ENCODE results near the gene GRAMD1B. TPM values are rescaled to one million over a fixed set of nuclear protein-coding genes. Genes with fewer than 3 reads are reported as not detected.

GRAMD1B gene
- total RNA-seq, 1 experiment from 2014 or later, result 12.7 TPM

DNA sequence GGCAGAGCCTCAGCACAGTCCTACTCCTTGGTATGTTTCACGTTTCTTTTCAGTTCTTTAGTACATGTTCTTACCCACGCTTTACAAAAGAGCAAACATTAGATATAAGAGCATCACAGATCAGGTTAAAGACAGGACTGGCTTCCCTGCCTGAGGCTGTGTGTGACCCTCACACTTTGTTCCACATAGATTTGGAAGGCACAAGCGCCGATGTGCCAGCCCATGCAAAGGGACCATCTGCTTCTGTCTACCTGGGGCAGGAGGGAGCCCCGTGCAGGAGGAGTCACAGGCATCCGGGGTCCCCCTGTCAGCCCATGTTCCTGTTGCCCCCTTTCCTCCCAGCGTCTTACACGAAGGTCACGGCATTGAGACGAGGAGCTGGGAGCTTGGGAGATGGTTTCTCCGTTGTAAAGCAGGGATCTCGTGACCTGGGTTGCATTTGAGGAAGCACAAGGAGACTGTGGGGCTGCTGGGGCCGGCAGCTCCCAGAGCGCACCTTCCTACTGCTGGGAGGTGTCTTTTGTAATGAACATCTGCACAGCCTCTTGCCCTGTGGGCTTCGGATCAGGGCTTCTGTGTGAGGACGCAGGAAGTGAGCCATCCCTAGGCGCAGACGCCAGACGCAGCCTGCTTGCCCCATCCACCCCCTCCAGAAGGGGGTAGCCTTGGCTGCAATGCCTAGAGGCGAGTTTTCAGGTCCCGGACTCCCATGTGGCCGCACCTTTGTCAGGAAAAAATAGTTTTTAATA lies 151.8 kb downstream of the GRAMD1B start:
- DNase-seq (ENCODE audit: low read depth, low spot score), result no peak
- no TSS peak for BruUV-seq (replicated peaks)
- H3K9ac ChIP-seq (ENCODE audit: low read length), result no peak overlapping the region
- CTCF ChIA-PET, result interaction anchor here (0.8 to 2.4 kb wide), 8 partner anchors 24 to 320 kb away, joined by 3 to 33 read pairs (median 4); no protein-coding TSS in a partner anchor
- no peaks in the 10 kb centered on the region for H3K9me2 ChIP-seq (ENCODE audit: insufficient read depth)
- TF ChIP-seq POLR2AphosphoS5 (IDR thresholded peaks at IDR 0.05; ENCODE audit: low read depth, low read length) (no peak), FOSL1 (IDR thresholded peaks at IDR 0.05; ENCODE audit: low read depth) (no peak), CBX3 (IDR thresholded peaks at IDR 0.05; ENCODE audit: low read depth) (no peak), JUND (IDR thresholded peaks at IDR 0.05) (no peak), EZH2 (IDR thresholded peaks at IDR 0.05) (no peak), TCF7L2 (IDR thresholded peaks at IDR 0.05; ENCODE audit: borderline replicate concordance, extremely low read depth, insufficient read depth, insufficient read length) (no peak), SIN3A (IDR thresholded peaks at IDR 0.05; ENCODE audit: low read depth) (no peak), ZFX (IDR thresholded peaks at IDR 0.05) (no peak), ZNF274 (IDR thresholded peaks at IDR 0.05; ENCODE audit: low read depth, low read length) (no peak), CEBPB (IDR thresholded peaks at IDR 0.05; ENCODE audit: low read depth) (no peak)
- TF ChIP-seq, protein P1, sequence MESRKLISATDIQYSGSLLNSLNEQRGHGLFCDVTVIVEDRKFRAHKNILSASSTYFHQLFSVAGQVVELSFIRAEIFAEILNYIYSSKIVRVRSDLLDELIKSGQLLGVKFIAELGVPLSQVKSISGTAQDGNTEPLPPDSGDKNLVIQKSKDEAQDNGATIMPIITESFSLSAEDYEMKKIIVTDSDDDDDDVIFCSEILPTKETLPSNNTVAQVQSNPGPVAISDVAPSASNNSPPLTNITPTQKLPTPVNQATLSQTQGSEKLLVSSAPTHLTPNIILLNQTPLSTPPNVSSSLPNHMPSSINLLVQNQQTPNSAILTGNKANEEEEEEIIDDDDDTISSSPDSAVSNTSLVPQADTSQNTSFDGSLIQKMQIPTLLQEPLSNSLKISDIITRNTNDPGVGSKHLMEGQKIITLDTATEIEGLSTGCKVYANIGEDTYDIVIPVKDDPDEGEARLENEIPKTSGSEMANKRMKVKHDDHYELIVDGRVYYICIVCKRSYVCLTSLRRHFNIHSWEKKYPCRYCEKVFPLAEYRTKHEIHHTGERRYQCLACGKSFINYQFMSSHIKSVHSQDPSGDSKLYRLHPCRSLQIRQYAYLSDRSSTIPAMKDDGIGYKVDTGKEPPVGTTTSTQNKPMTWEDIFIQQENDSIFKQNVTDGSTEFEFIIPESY (IDR thresholded peaks at IDR 0.05; ENCODE audit: extremely low read depth, insufficient replicate concordance, low read length), result no peak
- TF ChIP-seq, protein P2, sequence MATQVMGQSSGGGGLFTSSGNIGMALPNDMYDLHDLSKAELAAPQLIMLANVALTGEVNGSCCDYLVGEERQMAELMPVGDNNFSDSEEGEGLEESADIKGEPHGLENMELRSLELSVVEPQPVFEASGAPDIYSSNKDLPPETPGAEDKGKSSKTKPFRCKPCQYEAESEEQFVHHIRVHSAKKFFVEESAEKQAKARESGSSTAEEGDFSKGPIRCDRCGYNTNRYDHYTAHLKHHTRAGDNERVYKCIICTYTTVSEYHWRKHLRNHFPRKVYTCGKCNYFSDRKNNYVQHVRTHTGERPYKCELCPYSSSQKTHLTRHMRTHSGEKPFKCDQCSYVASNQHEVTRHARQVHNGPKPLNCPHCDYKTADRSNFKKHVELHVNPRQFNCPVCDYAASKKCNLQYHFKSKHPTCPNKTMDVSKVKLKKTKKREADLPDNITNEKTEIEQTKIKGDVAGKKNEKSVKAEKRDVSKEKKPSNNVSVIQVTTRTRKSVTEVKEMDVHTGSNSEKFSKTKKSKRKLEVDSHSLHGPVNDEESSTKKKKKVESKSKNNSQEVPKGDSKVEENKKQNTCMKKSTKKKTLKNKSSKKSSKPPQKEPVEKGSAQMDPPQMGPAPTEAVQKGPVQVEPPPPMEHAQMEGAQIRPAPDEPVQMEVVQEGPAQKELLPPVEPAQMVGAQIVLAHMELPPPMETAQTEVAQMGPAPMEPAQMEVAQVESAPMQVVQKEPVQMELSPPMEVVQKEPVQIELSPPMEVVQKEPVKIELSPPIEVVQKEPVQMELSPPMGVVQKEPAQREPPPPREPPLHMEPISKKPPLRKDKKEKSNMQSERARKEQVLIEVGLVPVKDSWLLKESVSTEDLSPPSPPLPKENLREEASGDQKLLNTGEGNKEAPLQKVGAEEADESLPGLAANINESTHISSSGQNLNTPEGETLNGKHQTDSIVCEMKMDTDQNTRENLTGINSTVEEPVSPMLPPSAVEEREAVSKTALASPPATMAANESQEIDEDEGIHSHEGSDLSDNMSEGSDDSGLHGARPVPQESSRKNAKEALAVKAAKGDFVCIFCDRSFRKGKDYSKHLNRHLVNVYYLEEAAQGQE (IDR thresholded peaks at IDR 0.05; ENCODE audit: low read depth), result no peak
- TF ChIP-seq, protein P3, sequence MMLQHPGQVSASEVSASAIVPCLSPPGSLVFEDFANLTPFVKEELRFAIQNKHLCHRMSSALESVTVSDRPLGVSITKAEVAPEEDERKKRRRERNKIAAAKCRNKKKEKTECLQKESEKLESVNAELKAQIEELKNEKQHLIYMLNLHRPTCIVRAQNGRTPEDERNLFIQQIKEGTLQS (IDR thresholded peaks at IDR 0.05), result no peak
- TF ChIP-seq, protein P4, sequence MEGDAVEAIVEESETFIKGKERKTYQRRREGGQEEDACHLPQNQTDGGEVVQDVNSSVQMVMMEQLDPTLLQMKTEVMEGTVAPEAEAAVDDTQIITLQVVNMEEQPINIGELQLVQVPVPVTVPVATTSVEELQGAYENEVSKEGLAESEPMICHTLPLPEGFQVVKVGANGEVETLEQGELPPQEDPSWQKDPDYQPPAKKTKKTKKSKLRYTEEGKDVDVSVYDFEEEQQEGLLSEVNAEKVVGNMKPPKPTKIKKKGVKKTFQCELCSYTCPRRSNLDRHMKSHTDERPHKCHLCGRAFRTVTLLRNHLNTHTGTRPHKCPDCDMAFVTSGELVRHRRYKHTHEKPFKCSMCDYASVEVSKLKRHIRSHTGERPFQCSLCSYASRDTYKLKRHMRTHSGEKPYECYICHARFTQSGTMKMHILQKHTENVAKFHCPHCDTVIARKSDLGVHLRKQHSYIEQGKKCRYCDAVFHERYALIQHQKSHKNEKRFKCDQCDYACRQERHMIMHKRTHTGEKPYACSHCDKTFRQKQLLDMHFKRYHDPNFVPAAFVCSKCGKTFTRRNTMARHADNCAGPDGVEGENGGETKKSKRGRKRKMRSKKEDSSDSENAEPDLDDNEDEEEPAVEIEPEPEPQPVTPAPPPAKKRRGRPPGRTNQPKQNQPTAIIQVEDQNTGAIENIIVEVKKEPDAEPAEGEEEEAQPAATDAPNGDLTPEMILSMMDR (IDR thresholded peaks at IDR 0.05 in 2 of 3, conservative IDR thresholded peaks at IDR 0.05 in 1 of 3; ENCODE audit: borderline replicate concordance in 1 of 3, insufficient read depth in 1 of 3, low read depth in 2 of 3, low read length in 2 of 3), result no peak
- TF ChIP-seq, protein P5, sequence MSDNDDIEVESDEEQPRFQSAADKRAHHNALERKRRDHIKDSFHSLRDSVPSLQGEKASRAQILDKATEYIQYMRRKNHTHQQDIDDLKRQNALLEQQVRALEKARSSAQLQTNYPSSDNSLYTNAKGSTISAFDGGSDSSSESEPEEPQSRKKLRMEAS (IDR thresholded peaks at IDR 0.05), result no peak
- no peaks in the 10 kb centered on the region for H3K79me2 ChIP-seq (ENCODE audit: insufficient read depth, low read length)
- no peaks in the 10 kb centered on the region for H3K36me3 ChIP-seq (ENCODE audit: control insufficient read depth in 1 of 2, insufficient read depth in 2 of 2, low read length in 2 of 2)
- H2AFZ ChIP-seq (ENCODE audit: low read depth, low read length, poor library complexity, severe bottlenecking), result no peak overlapping the region
- H3K9me3 ChIP-seq (ENCODE audit: control insufficient read depth in 1 of 2, insufficient read depth in 1 of 2, low read depth in 1 of 2, low read length in 2 of 2), result no peaks in the 10 kb centered on the region
- H3K4me1 ChIP-seq (ENCODE audit: control insufficient read depth in 1 of 2, insufficient read depth in 2 of 2, low read length in 2 of 2), result peaks cover 2 to 9% of the 10 kb centered on the region in 2 experiments; a peak in 3 of 4 replicates
- intact Hi-C loops (cut with micrococcal nuclease), result loop anchor here (5.0 kb wide), 1 partner anchor 55 kb away; no protein-coding TSS in a partner anchor
- H3K4me2 ChIP-seq (ENCODE audit: low read length), result no peak overlapping the region
- no peak overlapping the region for H3K27ac ChIP-seq (ENCODE audit: low read depth, low read length)
- POLR2A ChIA-PET, result no interaction called here
- RAD21 ChIA-PET (ENCODE audit: low non-redundant PET in 1 of 2, low total read pairs in 2 of 2, uncharacterized antibody in 2 of 2, unreplicated experiment in 2 of 2), result no interaction called here
- no peaks in the 10 kb centered on the region for H4K20me1 ChIP-seq (ENCODE audit: insufficient read depth)
- peaks cover under 1% of the 10 kb centered on the region; the same call in 1 of the 2 replicates for H3K27me3 ChIP-seq (ENCODE audit: insufficient read depth, low read length)
- ATAC-seq, result no peak
- H3K4me3 ChIP-seq (replicated peaks in 1 of 2; ENCODE audit: low read depth in 1 of 2, low read length in 2 of 2), result no peak overlapping the region
